Frontal cortex (tissue), 4 donors: ENCODE results near the gene DBET. TPM values are rescaled to one million over a fixed set of nuclear protein-coding genes. Genes with fewer than 3 reads are reported as not detected.
"Not testable (repeated sequence)": the region's sequence is repeated elsewhere in the genome, so short reads cannot be mapped to it uniquely, and the experiment has no call there.

Experiments used
- DNase-seq, 2 donors: peaks; one replicate each; pipeline ENCODE4 v3.0.0; 2012; ENCODE audit warnings: low spot score in 2 of 2
- FAIRE-seq: peaks from 2 replicates; lab custom pipeline; 2012; peaks lifted over from hg19 to GRCh38; lab: Jason Lieb, UNC
- total RNA-seq: library from RNA; depleted of rRNA; stranded (reverse); fragments of >200 nt; gene quantifications from one replicate; pipeline ENCODE4 v1.2.3, GENCODE V29; 2014
- donor health status: control.
- donor health status: control.
- donor health status: control.

DBET gene
- total RNA-seq: not detected

GRCh38 chr4:190064342-190064741 is at the start of gene DBET:
Gene DBET, plus strand, starts transcription at chr4:190064502.
- DNase-seq, FAIRE-seq: not testable (repeated sequence)

GRCh38 chr4:190014771-190015537 is 49.3 kb upstream of the DBET start:
- DNase-seq: no peak
- FAIRE-seq: no peak

- DNase-seq: no peak
Observed at GRCh38 chr4:190015538-190016368, 48.5 kb upstream of the DBET start.

GRCh38 chr4:190016369-190017289 is 47.7 kb upstream of the DBET start:
- DNase-seq (no peak), FAIRE-seq (no peak)

More at GRCh38 chr4:190015538-190016368, 48.5 kb upstream of the DBET start:
- no peak for FAIRE-seq

GRCh38 chr4:190017357-190018200 is 46.7 kb upstream of the DBET start:
- DNase-seq (peak in 1 of 2 donors; percentile 14), FAIRE-seq (no peak)

GRCh38 chr4:190018201-190018920 is 45.9 kb upstream of the DBET start:
- no peak for DNase-seq
- FAIRE-seq: no peak

- DNase-seq: peak in 1 of 2 donors; percentile 15
- no peak for FAIRE-seq
Observed at GRCh38 chr4:190019023-190019858, 45.1 kb upstream of the DBET start.

- not testable (repeated sequence) for DNase-seq, FAIRE-seq
Observed at GRCh38 chr4:190019859-190020463, 44.3 kb upstream of the DBET start.

- DNase-seq: peak; percentile 39 to 47
- FAIRE-seq: no peak
Observed at GRCh38 chr4:190020790-190021717, 43.2 kb upstream of the DBET start.

- not testable (repeated sequence) for FAIRE-seq, DNase-seq
Observed at GRCh38 chr4:190021973-190022372, 42.3 kb upstream of the DBET start.

- not testable (repeated sequence) for FAIRE-seq, DNase-seq
Observed at GRCh38 chr4:190022614-190023281, 41.6 kb upstream of the DBET start.

GRCh38 chr4:190027156-190027555 is 37.1 kb upstream of the DBET start, which contains the start of gene FRG2:
Gene FRG2, minus strand, starts transcription at chr4:190027256. Its CDS starts 52 bp downstream, at chr4:190027204.
- not testable (repeated sequence) for FAIRE-seq, DNase-seq

- not testable (repeated sequence) for FAIRE-seq, DNase-seq
Observed at GRCh38 chr4:190031264-190031663, 33.0 kb upstream of the DBET start.

GRCh38 chr4:190037704-190038388 is 26.5 kb upstream of the DBET start:
- not testable (repeated sequence) for DNase-seq, FAIRE-seq
